Epidermal melanocyte (primary cell): ENCODE data around the gene BTBD9.

Experiments
- DNase-seq: peaks from one replicate; pipeline ENCODE4 v3.0.0; 2011; ENCODE audit warnings: low spot score; ENCODE audit not compliant: insufficient read length

BTBD9 gene

DNA sequence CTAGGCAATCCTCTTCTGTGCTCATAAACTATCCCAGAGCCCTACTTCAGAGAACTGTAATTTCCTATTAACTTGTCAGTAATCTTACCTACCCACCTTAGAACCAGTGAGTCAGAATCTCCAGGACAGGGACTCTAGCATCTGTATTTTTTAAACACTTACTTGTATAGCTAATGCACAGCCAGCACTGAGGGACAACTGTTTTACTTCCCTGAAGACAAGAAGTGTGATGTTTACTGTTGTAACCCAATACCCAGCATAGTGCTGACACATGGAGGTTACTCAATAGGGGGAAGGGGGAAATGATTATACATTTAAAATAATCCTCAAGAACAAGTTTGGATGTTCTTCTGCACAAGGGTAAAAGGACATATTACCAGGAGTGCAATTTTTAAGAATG is 130.8 kb downstream of the BTBD9 start:
- DNase-seq: no peak

GRCh38 chr6:38508286-38508685 is 131.4 kb downstream of the BTBD9 start:
- no peak for DNase-seq

- no peak for DNase-seq
Measured at GRCh38 chr6:38507173-38507572, 132.6 kb downstream of the BTBD9 start.

GRCh38 chr6:38505826-38506225 is 133.9 kb downstream of the BTBD9 start:
- no peak for DNase-seq

DNA sequence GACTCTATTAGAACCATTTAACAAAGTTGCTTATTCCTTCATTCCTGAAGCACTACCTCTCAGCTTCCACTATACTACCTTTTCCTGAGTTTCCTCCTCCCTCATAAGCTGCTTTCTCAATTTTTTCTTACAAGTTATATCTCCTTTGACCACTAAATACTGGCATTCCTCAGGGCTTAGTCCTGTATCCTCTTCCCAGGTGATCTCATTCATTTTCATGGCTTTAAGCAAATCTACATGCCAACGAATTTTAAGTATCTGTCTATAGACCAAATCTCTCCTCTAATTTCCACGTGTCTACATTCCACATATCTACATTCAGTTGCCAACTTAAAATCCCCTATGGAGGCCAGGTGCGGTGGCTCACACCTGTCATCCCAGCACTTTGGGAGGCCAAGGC is 134.7 kb downstream of the BTBD9 start:
- DNase-seq: no peak

GRCh38 chr6:38503960-38504682 is 135.6 kb downstream of the BTBD9 start:
- no peak for DNase-seq

- DNase-seq: no peak
Measured at GRCh38 chr6:38503032-38503773, 136.5 kb downstream of the BTBD9 start.

- DNase-seq: no peak
Measured at GRCh38 chr6:38502423-38502822, 137.3 kb downstream of the BTBD9 start.

- DNase-seq: no peak
Measured at GRCh38 chr6:38501931-38502330, 137.8 kb downstream of the BTBD9 start.

DNA sequence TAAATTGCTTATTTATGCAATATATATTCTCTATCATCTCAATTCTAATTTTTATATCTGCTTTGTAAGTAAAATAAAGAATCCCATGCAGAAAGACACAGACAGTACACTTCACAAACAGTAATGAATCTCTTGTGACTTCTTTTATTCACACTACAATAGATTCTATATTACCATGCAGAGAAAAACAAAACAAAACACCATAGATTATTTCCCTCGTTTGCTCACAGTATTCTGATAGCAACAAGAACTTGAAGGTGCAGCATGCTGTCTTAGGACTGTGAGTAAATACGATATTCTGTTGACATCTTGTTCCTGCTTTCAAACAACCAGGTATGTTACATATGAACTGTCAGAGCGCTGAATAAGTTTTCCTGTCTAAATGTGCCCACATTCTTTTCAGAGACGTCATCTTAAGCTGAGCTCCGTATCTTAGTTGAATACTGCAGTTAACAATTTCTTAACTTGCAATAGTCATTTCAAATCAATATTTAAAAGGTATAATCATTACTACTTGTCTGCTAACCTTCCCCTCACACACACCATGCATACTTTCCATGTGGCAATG is 140.1 kb downstream of the BTBD9 start:
- DNase-seq: no peak

DNA sequence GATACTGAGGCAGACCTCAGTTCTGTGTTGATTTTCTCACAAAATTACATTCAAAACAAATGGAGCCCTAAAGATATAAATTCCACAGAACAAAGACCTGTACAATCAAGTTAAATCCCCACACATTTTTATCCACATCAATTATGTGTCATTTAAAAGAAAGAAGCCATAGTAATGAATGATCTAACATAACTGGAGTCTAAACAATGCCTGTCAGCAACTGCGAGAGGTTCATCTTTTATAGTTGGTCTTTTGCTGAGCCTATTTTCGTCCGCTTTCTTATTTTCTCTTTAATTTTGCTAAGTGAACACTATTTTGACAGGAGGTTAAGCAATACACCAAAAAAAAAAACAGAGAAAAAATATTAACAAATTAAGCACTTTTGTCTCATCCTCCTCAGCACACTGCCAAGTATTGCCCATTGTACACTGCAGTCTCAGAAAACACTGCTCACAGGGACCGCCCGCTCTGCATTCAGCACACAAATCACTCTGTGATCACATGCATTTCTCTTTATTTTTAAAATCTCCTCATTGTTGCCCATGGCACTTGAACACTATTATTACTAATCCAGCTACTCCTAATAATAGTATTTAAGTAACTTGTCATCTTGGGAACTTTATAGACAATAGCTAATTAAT is 140.8 kb downstream of the BTBD9 start:
- no peak for DNase-seq

DNA sequence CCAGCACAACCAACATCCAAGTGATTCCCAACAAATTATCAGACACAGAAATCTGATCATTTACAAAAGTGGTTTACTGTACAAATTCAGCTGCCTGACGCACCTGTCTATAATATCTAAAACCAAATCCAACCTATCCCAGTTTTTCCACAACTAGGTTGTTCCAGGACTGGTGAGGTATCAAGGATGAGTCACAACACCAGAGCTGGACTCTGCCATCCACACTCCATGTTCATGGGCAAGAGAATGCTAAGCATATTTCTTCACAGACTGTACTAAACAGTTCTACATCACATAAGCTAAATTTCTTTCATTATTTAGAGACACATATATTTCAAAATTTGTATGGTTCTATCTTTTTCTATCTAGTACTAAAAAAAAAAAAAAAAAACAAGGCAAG is 141.6 kb downstream of the BTBD9 start:
- DNase-seq: no peak

- DNase-seq: no peak
Measured at GRCh38 chr6:38497546-38497945, 142.2 kb downstream of the BTBD9 start.

DNA sequence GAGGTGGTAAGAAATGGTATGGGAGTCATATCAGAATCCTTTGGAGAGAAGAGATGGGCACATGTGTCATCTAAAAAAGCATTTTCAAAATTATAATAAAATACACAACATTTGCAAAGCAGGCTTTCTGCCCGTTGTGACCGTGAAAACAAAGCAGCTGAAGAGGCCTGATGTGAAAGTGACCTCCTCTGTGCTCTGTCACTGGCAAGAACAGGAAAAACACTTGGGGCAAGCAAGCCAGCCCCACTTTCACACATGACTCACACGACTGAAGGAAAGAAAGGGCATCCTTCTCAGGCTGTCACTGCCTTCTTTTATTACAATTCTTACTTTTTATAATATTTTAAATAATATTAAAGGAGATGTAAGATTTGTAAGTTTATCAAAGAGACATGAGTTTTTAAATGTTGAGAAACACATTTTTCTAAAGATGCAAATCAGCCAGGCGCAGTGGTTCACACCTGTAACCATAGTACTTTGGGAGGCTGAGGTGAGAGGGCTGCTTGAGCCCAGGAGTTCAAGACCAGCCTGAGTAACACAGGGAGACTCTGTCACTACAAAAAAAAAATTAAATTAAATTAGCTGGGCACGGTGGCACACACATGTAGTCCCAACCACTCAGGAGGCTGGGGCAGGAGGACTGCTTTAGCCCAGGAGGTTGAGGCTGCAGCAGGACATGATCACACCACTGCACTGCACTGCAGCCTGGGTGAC is 143.7 kb downstream of the BTBD9 start:
- no peak for DNase-seq

- DNase-seq: no peak
Measured at GRCh38 chr6:38495518-38495917, 144.2 kb downstream of the BTBD9 start.

DNA sequence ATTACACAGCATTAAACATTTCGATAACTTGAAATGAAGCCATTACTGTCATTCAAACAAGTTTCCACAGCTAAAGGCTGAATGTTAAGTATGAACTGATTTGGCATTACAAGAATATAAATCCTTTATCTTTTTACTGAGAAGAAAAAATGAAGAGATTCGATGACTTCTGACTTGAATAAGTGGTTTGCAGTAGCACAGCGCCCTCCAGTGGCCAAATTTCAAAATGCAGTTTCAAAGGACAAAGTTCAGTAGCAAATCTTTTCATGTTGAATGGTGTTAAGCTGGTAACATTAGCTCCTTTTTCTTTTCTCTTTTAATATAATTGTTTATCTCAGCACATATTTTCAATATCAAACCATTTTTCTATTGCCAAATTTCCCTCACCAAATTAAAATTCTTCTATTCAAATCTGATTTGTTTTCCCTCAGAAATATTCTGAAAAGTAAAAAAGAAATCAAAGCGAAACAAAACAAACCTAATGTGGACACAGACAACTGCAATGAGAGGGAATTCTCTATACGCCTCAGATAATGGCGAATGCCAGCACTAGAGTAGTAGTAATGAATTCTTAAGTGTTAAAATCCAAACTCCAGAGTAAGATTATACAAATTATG is 145.7 kb downstream of the BTBD9 start:
- no peak for DNase-seq

DNA sequence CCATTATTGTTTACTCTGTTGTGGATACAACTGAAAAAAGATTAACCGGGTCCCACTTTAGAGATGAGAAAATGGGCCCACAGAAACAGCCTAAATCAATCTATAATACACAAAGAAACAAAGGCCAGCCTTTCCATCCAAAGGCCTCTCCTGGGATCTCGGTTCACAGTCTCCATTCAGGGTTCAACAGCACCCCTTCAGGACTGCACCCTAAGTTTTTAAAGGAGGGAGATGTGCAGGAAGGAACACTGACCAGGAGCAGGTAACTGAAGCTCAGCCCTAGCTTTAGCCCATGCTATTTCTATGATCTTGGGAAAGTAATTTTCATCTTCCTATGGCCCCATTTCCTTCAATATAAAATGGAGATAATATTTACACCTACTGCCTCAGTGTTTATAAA is 147.7 kb downstream of the BTBD9 start:
- no peak for DNase-seq

GRCh38 chr6:38489951-38490350 is 149.8 kb downstream of the BTBD9 start:
- peak; percentile 25 for DNase-seq

GRCh38 chr6:38487423-38487822 is 152.3 kb downstream of the BTBD9 start:
- DNase-seq: no peak

- no peak for DNase-seq
Measured at GRCh38 chr6:38485488-38485887, 154.2 kb downstream of the BTBD9 start.

GRCh38 chr6:38484656-38485055 is 155.1 kb downstream of the BTBD9 start:
- DNase-seq: no peak
